A549 (cell line): ENCODE results near the gene SUSD1.

Experiments used
- ATOH8 ChIP-seq: fragments of 250-450 bp; sonication (Bioruptor Pico); IDR thresholded peaks from 2 replicates; pipeline ENCODE4 v1.5.0; 2020; ENCODE audit warnings: low read depth, mild to moderate bottlenecking, moderate library complexity
- BHLHE40 ChIP-seq: IDR thresholded peaks from 2 replicates; pipeline ENCODE4 v1.6.1; 2012; ENCODE audit warnings: low read depth, low read length, inconsistent platforms
- EHMT2 ChIP-seq: fragments of 200-600 bp; sonication (generic); IDR thresholded peaks from 2 replicates; pipeline ENCODE4 v1.6.1; 2016; ENCODE audit warnings: antibody characterized with exemption, low read depth, mild to moderate bottlenecking, moderate library complexity
- ELK1 ChIP-seq: fragments of 150-350 bp; IDR thresholded peaks from 2 replicates; pipeline ENCODE4 v1.6.1; 2014; ENCODE audit warnings: low read depth, mild to moderate bottlenecking, low read length
- JUN ChIP-seq, 2 experiments: fragments of >200 bp; sonication (Bioruptor Twin); formaldehyde crosslinking; IDR thresholded peaks; 2 replicates in 1 of 2; 3 replicates in 1 of 2; pipeline ENCODE4 v1.6.1; 2016 to 2017
- MAZ ChIP-seq: fragments of 150-350 bp; IDR thresholded peaks from 2 replicates; pipeline ENCODE4 v1.6.1; 2014; ENCODE audit warnings: antibody characterized with exemption, low read depth, low read length, borderline replicate concordance
- NPAS2 ChIP-seq: fragments of 250-450 bp; sonication (Bioruptor Pico); IDR thresholded peaks from 2 replicates; pipeline ENCODE4 v1.8.0; 2022; ENCODE audit warnings: mild to moderate bottlenecking, moderate library complexity, borderline replicate concordance
- NR3C1 ChIP-seq: fragments of >200 bp; sonication (Bioruptor Twin); formaldehyde crosslinking; IDR thresholded peaks from 3 replicates; pipeline ENCODE4 v1.6.1; 2017
- RAD21 ChIP-seq, 2 experiments: fragments of >200 bp in 1 of 2; sonication (Bioruptor Twin) in 1 of 2; formaldehyde crosslinking in 1 of 2; IDR thresholded peaks in 1 of 2; conservative IDR thresholded peaks in 1 of 2; 2 replicates in 1 of 2; 3 replicates in 1 of 2; pipeline ENCODE4 v1.6.1; 2012 to 2018; ENCODE audit warnings: inconsistent platforms in 1 of 2
- RFX5 ChIP-seq: fragments of 450-650 bp; IDR thresholded peaks from 2 replicates; pipeline ENCODE4 v1.7.1; 2014; ENCODE audit warnings: antibody characterized with exemption, mild to moderate bottlenecking, moderate library complexity
- SREBF2 ChIP-seq: fragments of 450-650 bp; IDR thresholded peaks from 2 replicates; pipeline ENCODE4 v1.6.1; 2014; ENCODE audit warnings: mild to moderate bottlenecking, moderate library complexity
- TF ChIP-seq, protein P1 (sequence below): fragments of >200 bp; sonication (Bioruptor Twin); formaldehyde crosslinking; IDR thresholded peaks from 3 replicates; pipeline ENCODE4 v1.5.1; 2016

DNA sequence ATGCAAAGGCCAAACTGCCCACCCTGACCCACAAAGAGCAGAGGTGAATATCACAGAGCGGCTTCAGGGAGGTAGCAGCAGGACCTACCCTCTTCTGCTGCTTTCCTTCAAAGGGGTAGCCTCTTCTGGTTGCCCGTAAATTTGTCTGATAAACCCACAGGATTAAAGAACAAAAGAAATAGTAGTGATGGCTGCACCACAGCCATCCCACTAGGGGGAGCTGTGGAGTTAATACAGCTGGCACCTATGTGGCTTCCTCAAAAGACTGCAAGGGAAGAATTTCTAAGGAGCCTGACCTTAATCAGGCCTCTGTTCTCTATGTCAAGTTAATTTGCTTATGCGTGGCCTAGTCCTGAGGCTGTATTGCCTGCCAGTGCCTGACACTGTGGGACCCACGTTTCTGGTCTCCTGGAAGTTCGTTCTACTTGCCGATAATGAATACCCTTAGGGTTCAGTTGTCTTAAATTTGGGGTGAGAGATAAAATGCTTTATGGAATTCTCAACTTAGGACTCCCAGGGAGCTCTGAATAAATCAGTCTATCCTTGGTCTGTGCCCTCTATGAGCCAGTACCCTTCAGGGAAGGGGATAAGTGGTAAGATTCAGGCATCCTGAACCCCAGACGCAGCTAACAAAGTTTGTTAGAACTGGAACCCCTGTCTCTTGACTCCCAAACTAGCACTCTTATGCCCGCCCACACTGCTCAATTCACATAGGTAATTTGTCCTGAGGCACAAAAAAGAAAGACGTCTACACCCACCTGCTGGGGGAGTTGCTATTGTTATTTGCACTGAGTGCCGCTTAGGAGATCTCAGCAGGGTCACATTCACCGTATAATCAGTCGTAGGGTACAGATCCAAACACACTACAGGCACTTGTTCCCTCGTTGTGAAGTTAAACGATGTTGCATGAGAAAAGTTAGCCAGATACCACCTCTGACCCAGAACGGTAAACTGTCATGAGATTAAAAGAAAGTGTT lies 77.1 kb downstream of the SUSD1 start:
- TF ChIP-seq, protein P1, sequence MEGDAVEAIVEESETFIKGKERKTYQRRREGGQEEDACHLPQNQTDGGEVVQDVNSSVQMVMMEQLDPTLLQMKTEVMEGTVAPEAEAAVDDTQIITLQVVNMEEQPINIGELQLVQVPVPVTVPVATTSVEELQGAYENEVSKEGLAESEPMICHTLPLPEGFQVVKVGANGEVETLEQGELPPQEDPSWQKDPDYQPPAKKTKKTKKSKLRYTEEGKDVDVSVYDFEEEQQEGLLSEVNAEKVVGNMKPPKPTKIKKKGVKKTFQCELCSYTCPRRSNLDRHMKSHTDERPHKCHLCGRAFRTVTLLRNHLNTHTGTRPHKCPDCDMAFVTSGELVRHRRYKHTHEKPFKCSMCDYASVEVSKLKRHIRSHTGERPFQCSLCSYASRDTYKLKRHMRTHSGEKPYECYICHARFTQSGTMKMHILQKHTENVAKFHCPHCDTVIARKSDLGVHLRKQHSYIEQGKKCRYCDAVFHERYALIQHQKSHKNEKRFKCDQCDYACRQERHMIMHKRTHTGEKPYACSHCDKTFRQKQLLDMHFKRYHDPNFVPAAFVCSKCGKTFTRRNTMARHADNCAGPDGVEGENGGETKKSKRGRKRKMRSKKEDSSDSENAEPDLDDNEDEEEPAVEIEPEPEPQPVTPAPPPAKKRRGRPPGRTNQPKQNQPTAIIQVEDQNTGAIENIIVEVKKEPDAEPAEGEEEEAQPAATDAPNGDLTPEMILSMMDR = peak; percentile 92
- no peak for TF ChIP-seq EHMT2
- no peak for TF ChIP-seq JUN (IDR thresholded peaks at IDR 0.05)
- no peak for TF ChIP-seq ELK1
- no peak for TF ChIP-seq NPAS2
- no peak for TF ChIP-seq NR3C1
- TF ChIP-seq BHLHE40 = no peak
- no peak for TF ChIP-seq RFX5
- TF ChIP-seq RAD21 (conservative IDR thresholded peaks at IDR 0.05 in 1 of 2, IDR thresholded peaks at IDR 0.05 in 1 of 2) = peak; percentile 88 to 93
- no peak for TF ChIP-seq SREBF2
- TF ChIP-seq ATOH8 (CRISPR knock-in tag) = no peak
- no peak for TF ChIP-seq MAZ
